ENCODE data around the gene TIAL1. TPM values are rescaled to one million over a fixed set of nuclear protein-coding genes. Genes with fewer than 3 reads are reported as not detected.

TIAL1 gene
- total RNA-seq, 1 experiment from 2014 or later: 174 TPM

- Histone ChIP-seq H3K27me3 (replicated peaks; ENCODE audit: control insufficient read depth, insufficient read depth, low read length) (no peaks in the 10 kb centered on the region), H3K9me3 (no peaks in the 10 kb centered on the region), H3K4me1 (no peaks in the 10 kb centered on the region; the same call in 1 of the 2 replicates), H3K36me3 (ENCODE audit: control insufficient read depth, insufficient read depth, low read length) (no peaks in the 10 kb centered on the region), H3K4me3 (ENCODE audit: low read depth, low read length) (no peak overlapping the region)
- H3K4me3 Mint-ChIP-seq (ENCODE audit: unreplicated experiment): no peak overlapping the region
- intact Hi-C loops (cut with micrococcal nuclease; ENCODE audit: unreplicated experiment): no loop called here
- no peak overlapping the region for H3K27ac Mint-ChIP-seq (ENCODE audit: unreplicated experiment)
- no peak for DNase-seq
- ChIA-PET CTCF (interaction anchor here (1.6 kb wide), 1 partner anchor 11 kb away, joined by 6 read pairs; no protein-coding TSS in a partner anchor), POLR2A (no interaction called here)
- BruUV-seq (replicated peaks): no TSS peak
- no peak for TF ChIP-seq CTCF (IDR thresholded peaks at IDR 0.05; ENCODE audit: insufficient read depth in 1 of 2, low read depth in 1 of 2, low read length in 1 of 2, severe bottlenecking in 1 of 2, unreplicated experiment in 1 of 2)
- peaks cover 10% of the 10 kb centered on the region for H3K9me3 Mint-ChIP-seq (ENCODE audit: unreplicated experiment)
- no peaks in the 10 kb centered on the region for H3K36me3 Mint-ChIP-seq (ENCODE audit: insufficient read depth, unreplicated experiment)
- no peaks in the 10 kb centered on the region for H3K27me3 Mint-ChIP-seq (ENCODE audit: insufficient read depth, unreplicated experiment)
- peaks cover 5% of the 10 kb centered on the region for H3K4me1 Mint-ChIP-seq (ENCODE audit: low read depth, unreplicated experiment)
Observed at GRCh38 chr10:119613741-119614140, 17.0 kb upstream of the TIAL1 start.

GRCh38 chr10:119611433-119611832, 14.7 kb upstream of the TIAL1 start:
- ChIA-PET CTCF (no interaction called here), POLR2A (no interaction called here)
- Histone ChIP-seq H3K4me3 (ENCODE audit: low read depth, low read length) (no peak overlapping the region), H3K27me3 (replicated peaks; ENCODE audit: control insufficient read depth, insufficient read depth, low read length) (no peaks in the 10 kb centered on the region), H3K36me3 (ENCODE audit: control insufficient read depth, insufficient read depth, low read length) (no peaks in the 10 kb centered on the region), H3K4me1 (no peaks in the 10 kb centered on the region; the same call in 1 of the 2 replicates), H3K9me3 (no peaks in the 10 kb centered on the region)
- Mint-ChIP-seq H3K36me3 (ENCODE audit: insufficient read depth, unreplicated experiment) (no peaks in the 10 kb centered on the region), H3K4me3 (ENCODE audit: unreplicated experiment) (no peak overlapping the region), H3K27me3 (ENCODE audit: insufficient read depth, unreplicated experiment) (no peaks in the 10 kb centered on the region), H3K9me3 (ENCODE audit: unreplicated experiment) (peaks cover 10% of the 10 kb centered on the region), H3K4me1 (ENCODE audit: low read depth, unreplicated experiment) (peaks cover 12% of the 10 kb centered on the region), H3K27ac (ENCODE audit: unreplicated experiment) (no peak overlapping the region)
- BruUV-seq (replicated peaks): no TSS peak
- no peak for DNase-seq
- intact Hi-C loops (cut with micrococcal nuclease; ENCODE audit: unreplicated experiment): no loop called here
- no peak for TF ChIP-seq CTCF (IDR thresholded peaks at IDR 0.05; ENCODE audit: insufficient read depth in 1 of 2, low read depth in 1 of 2, low read length in 1 of 2, severe bottlenecking in 1 of 2, unreplicated experiment in 1 of 2)

GRCh38 chr10:119609516-119609915, 12.8 kb upstream of the TIAL1 start:
- ChIA-PET POLR2A (no interaction called here), CTCF (no interaction called here)
- Histone ChIP-seq H3K4me3 (ENCODE audit: low read depth, low read length) (no peak overlapping the region), H3K36me3 (ENCODE audit: control insufficient read depth, insufficient read depth, low read length) (no peaks in the 10 kb centered on the region), H3K27me3 (replicated peaks; ENCODE audit: control insufficient read depth, insufficient read depth, low read length) (no peaks in the 10 kb centered on the region), H3K4me1 (no peaks in the 10 kb centered on the region; the same call in 1 of the 2 replicates), H3K9me3 (no peaks in the 10 kb centered on the region)
- intact Hi-C loops (cut with micrococcal nuclease; ENCODE audit: unreplicated experiment): loop anchor here (2.0 kb wide), 1 partner anchor 57 kb away; no protein-coding TSS in a partner anchor
- no peaks in the 10 kb centered on the region for H3K27me3 Mint-ChIP-seq (ENCODE audit: insufficient read depth, unreplicated experiment)
- TF ChIP-seq CTCF (IDR thresholded peaks at IDR 0.05; ENCODE audit: insufficient read depth in 1 of 2, low read depth in 1 of 2, low read length in 1 of 2, severe bottlenecking in 1 of 2, unreplicated experiment in 1 of 2): no peak
- H3K4me1 Mint-ChIP-seq (ENCODE audit: low read depth, unreplicated experiment): peaks cover 12% of the 10 kb centered on the region
- no peak for DNase-seq
- peaks cover 8% of the 10 kb centered on the region for H3K9me3 Mint-ChIP-seq (ENCODE audit: unreplicated experiment)
- no peak overlapping the region for H3K4me3 Mint-ChIP-seq (ENCODE audit: unreplicated experiment)
- H3K27ac Mint-ChIP-seq (ENCODE audit: unreplicated experiment): no peak overlapping the region
- no TSS peak for BruUV-seq (replicated peaks)
- no peaks in the 10 kb centered on the region for H3K36me3 Mint-ChIP-seq (ENCODE audit: insufficient read depth, unreplicated experiment)

Measured in Caco-2 (cell line).